Stimulated activated CD8-positive, alpha-beta memory T cell treated with anti-CD3 and anti-CD28 coated beads, Interleukin-2, amount 100 ng/mL, for 48 hours (primary cell): Measurements from ENCODE around the gene LRRC45.
A peak's percentile ranks its signal among the peaks of the same experiment; 100 is the strongest.

Experiments
- DNase-seq, 2 donors: peaks; one replicate each; pipeline ENCODE4 v3.0.0-alpha.2; 2020; ENCODE audit warnings: low read depth in 2 of 2

Gene LRRC45

DNA sequence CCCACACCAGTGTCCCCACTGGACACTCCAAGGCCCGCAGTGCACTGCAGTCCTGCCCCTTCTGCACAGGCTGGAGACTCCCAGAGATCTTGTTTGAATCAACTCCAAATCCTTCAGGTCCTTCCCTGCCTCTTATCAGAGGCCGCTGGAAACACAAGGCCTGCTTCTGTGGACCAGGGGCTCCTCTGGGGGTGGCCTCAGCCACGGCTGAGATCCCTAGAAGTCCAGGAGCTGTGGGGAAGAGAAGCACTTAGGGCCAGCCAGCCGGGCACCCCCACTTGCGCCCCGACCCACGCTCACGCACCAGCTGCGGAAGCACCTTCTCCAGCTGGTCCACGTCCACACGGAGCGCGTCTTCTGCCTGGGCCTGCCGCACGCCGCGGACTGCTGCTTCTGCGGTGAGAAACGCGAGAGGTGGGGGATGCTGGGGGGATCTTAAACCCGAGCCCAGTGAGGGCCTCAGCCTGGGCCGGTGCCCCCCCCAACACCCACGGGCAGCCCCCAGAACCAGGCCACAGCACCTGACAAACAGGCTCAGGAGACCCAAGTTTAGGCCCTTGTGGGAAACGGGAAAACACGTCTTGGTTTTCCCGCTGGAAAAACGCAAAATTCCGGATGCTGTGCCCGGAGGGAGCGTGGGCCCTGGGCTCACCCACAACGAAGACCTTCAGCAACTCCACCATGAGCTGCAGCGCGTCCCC is 4.0 kb upstream of the LRRC45 start:
- DNase-seq = no peak

DNA sequence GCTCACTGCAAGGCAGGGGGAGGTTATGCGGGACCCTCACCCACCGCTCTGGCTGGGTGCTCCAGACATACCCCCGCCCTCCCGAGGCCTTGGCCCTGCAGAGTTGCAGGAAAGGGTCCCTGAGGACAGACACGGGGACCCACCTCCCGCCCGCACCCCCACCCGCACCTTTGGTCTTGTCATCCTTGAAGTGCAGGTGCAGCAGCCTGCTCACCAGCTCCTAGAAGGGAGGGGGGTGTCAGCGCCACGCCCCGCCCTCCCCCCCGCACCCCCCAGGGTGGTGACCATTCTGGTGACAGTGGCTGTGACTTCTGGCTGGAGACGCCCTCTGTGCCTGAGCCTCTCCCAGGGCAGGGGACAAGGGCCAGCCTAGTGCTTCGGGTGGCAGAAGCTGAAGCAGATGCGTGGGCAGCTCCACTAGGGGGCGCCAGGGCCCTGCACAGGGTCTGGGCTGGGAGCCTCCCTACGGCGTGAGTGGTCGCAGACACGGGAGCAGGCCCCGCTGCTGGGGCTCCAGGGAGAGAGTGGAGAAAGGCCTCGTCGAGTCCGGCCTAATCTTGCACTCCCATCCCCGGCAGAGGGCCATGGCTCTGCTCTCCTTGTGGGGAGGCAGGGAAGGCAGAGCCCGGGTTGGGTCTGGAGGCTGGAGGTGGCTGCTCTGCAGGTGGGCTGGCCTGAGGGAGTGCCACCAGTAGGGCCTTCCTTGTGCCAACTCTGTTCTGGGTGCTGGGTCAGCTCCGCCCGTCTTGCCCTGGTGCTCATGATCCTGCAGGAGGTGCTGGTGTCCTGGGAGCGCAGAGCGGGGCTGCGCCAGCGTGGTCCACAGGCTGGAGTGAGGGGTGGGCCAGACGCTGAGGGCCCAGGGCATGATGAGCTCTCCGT is 3.2 kb upstream of the LRRC45 start:
- peak; percentile 66 to 72 for DNase-seq

DNA sequence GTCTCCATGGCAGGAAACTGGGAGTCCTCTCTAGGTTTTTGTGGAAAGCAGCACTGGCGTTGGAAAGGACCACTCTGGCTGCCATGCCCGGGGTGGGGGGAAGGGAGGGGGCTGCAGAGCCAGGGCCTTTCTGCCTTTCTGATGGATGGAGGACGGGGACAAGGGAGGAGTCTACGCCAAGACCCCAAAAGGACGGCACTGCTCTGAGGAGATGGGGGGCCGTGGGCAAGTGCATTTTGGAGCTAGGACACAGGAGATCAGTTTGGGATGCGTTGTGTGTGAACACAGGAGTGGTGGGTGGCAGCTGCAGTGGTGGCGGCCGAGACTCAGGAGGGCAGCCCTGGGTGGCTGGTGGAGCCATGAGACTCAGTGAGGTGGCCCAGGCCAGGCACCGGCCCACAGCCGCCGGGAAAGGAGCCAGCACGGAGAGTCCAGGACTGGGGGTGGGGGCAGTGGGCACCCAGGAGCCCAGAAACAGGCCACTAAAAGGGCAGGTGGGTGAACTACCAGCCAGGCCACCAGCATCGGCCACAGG is 2.5 kb upstream of the LRRC45 start:
- no peak for DNase-seq

DNA sequence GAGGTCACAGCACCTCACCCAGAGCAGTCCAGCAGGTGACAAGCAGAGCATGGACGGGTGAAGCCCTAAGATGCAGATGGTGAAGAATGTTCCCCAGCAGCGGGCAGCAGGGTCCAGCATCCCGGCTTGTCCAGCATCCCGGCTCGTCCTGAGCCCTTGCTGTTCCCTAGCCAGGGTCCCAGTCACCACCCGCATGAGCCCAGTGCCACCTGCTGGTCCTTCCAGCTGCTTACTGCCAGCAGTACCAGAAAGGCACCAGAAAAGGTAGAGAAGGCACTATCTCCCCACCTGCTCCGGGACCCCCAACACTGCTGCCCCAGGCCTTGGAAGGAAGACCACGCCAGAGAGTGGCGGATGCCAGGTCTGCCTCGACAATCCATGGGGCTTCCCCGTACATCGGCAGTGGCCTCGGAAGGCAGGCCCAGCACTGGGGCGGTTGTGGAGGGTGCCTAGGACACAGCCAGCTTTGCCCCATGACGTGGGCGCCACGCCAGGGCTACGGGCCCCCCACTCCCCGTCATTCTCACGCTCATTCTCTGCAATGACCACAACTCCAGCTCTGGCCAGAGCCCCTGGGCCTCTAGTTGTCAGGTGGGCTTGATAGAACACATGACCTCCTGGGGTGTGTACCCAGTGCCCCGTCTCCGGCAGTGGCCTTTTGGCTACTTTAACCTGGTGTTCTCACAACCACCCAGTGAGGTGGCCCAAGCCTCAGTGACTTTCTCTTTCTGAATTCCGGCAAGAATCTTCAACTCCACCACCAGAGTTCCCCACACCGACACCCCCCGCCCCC is 1.8 kb upstream of the LRRC45 start:
- DNase-seq = no peak

DNA sequence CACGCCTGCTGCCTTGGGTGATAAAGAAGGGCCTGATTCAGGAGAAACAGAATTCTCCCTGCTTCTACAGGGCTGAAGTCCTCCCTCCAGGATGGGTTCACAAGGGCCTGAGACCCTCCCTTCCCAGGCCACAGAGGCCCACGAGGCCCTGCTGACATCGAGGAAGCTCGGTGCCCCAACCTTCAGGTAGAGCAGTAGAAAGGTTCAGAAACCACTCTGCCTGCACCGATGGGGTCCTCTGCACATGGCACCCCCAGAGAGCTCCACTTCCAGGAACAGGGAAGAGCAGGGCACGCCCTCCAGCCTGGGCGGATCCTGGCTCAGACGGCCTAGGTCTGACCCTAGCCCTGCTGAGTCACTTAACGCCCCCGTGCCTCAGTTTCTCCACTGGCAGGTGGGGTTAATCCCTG is 1.2 kb upstream of the LRRC45 start:
- DNase-seq = no peak

DNA sequence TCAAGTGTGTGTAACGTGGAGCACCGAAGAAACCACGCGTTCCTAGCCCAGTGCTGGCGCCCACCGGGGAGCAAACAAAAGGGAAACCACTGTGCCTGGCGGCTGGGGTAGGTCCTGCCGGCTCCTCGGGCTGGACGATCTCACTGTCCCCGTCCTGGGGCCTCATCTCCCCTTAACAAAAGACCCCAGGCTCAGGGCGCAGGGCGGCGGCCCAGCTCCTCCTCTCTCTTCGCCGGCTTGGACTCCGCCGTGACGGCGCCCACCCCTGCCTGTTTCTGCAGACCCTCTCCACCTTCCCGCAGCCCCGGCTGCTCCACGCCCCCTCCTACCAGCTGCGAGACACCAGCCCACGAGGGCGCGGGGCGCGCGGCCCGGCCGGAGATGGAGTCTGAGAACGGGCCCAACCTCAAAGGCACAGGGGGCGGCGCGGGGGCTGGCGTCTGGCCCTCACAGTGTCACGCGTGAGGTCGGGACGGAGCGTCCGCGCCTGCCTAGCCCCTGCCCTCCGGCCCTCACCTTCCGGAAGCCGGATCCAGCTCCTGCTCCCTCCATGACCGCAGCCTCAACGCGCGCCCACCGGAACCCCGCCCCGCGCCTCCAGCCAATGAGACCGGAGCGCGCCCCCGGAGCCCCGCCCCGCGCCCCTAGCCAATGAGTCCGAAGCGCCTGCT is 660 bp upstream of the LRRC45 start, which contains the start of gene CENPX:
TSS of gene CENPX (minus strand) at position 569 of the 671 bp plus-strand sequence. CDS start at position 552, 17 bp downstream.
- no peak for DNase-seq

DNA sequence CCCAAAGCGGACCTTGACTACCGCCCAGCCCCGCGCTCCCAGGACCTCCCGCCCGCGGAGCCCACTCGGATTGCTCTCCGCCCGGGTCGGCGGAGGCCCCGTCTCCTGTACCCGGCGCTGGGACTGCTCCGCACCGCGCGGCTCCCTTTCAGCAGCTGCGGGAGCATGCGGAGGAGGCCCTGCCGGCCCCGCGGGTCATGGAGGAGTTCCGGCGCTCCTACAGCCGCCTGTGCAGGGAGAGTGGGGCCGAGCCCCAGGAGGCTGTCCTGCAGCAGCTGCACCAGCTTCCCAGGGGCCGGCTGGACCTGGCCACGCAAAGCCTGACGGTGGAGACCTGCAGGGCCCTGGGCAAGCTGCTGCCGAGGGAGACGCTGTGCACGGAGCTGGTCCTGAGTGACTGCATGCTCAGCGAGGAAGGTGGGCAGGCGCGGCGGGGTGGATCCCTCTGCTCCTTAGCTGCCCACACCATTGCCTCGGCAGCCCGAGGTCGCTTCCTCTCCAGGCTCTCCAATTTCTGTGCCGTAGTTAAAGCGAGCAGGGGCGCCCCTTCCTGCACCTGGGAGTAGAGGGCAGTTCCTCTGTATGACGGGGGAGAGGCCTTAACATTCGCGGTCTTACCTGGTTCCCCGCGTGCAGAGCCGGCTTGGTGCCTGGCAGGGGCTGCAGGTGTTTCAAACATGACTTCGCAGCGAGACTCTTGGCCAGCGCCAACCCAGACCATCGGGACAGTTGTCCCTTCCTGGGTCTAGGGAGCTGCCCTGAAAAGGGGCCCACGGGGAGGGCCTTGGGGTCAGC is 539 bp downstream of the LRRC45 start:
- no peak for DNase-seq

DNA sequence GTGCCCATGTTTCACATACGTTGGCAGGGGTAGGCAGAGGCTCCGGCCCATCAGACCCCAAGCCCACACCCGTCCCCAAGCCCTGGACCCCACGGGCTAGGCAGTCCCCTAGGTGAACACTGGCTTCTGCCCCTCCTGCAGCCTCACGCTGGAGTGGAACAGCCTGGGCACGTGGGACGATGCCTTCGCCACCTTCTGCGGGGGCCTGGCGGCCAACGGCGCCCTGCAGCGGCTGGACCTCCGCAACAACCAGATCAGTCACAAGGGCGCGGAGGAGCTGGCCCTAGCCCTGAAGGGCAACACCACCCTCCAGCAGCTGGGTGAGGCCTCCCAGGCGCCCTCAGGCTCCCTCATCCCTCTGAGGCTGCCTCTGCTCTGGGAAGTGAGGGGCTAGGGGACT is 1.8 kb downstream of the LRRC45 start:
- DNase-seq = no peak

DNA sequence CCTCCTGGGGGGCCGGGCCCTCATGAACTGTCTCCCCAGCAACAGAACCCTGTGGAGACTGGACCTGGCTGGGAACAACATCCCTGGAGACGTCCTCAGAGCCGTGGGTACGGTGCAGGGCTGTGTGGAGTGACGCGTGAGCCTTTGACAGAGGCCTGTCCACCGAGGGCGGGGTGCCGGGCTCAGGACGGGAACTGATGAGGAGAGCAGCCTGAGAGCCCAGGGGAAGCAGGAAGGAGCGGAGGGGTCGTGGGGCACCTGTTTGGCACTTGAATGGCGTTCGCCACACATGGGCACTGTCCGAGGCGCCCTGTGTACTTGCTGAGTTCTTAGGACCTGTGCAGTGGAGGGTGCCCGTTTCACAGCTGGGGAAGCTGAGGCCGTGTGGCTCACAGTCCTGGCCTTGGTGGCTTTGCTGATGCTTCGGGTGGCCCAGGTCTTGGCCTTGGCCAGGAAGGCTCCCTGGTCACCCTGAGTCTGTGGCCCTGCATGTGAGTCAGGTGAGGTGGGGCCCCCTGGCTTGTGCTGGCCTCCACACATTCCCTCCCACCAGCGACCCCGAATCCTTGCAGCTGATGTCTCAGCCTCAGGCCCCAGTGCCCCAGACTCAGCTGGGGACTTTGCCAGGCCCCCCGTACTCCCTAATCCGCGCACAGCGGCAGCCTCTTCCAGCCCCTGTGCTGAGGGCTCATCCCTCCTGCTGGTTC is 2.4 kb downstream of the LRRC45 start:
- no peak for DNase-seq

DNA sequence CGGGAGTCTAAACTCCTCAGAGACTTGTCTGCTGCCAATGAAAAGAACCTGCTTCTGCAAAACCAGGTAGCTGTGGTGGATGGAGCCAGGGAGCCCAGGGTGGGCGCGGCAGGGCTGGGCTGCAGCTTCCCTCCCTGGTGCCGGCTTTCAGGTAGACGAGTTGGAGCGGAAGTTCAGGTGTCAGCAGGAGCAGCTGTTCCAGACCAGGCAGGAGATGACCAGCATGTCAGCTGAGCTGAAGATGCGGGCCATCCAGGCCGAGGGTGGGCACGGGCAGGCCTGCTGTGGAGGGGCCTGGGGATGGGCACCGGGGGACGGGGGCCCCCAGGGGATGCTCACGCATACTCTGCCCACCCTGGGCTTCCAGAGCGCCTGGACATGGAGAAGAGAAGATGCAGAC is 5.1 kb downstream of the LRRC45 start:
- DNase-seq = no peak

DNA sequence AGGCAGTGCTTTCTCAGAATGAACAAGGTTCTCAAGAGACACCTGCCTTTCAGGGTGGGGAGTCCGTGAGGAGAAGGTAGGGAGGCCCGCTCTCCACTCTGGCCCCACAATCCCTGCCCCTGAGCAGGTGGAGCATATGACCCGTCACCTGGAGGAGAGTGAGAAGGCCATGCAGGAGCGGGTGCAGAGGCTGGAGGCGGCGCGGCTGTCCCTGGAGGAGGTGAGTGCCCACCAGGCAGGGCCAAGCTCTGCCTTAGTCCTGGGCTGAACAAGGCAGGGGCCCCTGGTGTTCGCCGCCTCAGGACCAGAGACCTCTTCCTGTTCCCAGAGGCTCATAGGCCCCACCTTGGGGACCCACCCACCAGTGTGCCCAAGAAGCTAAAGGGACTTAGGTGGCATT is 5.9 kb downstream of the LRRC45 start:
- DNase-seq = no peak

DNA sequence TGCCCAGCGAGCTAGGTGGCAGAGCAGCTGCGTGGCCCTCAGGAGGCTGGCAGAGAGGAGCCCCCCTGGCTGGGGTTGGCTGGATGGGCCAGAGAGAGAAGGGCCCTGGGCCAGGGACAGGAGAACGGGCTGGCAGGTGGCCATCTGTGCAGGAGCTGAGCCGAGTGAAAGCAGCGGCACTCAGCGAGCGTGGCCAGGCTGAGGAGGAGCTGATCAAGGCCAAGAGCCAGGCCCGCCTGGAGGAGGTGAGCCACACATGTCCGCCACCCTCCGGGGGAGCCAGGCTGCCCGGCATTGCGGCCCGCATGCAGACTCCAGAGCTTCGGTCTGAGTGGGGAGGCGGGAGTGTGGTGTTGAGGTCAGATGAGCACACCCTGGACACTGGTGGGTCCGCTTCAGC is 6.3 kb downstream of the LRRC45 start:
- DNase-seq = no peak

DNA sequence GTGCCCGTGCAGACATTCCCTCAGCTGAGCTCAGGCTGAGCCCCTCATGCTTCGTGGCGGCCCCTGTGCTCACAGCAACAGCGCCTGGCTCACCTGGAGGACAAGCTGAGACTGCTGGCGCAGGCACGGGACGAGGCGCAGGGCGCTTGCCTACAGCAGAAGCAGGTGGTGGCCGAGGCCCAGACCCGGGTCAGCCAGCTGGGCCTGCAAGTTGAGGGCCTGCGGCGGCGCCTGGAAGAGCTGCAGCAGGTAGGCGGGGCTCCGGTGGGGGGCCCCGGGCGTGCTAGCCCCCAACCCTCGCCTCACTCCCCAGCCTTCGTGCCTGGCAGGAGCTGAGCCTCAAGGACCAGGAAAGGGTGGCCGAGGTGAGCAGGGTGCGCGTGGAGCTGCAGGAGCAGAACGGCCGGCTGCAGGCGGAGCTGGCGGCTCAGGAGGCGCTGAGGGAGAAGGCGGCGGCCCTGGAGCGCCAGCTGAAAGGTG is 6.9 kb downstream of the LRRC45 start:
- DNase-seq = no peak

DNA sequence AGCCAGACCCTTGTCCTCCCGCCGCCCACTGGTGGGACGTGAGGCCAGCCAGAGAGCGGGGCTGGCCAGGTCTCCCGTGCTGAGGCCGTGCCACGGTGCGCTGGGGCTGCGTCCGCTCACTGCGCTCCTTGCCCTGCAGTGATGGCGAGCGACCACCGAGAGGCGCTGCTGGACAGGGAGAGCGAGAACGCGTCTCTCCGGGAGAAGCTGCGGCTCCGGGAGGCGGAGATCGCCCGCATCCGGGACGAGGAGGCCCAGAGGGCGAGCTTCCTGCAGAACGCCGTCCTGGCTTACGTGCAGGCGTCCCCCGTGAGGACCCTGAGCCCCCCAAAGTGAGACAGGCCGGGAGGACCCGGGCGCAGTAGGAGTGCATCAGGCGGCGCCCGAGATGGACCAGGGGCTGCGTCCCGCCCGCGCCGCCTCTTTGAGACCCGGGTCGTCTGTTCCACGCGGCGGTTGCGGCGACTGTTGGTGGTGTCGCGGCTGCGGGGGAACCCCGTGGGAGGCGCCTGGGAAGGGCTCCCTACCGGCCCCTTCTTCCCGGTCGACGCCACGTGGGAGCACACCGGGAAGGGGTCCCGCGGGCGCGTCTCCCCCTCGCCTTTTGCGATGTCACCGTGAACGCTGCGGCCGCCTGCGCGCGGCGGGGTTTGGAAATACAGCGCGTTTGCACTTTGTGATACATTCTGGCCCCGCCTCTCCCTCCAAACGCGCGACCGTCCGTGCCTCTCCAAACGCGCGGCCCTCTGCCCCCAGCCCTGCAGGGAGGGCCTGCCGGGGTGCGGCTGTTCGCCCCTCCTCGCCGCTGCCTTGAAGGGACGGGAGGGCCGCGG is 7.6 kb downstream of the LRRC45 start:
- peak; percentile 75 to 76 for DNase-seq

DNA sequence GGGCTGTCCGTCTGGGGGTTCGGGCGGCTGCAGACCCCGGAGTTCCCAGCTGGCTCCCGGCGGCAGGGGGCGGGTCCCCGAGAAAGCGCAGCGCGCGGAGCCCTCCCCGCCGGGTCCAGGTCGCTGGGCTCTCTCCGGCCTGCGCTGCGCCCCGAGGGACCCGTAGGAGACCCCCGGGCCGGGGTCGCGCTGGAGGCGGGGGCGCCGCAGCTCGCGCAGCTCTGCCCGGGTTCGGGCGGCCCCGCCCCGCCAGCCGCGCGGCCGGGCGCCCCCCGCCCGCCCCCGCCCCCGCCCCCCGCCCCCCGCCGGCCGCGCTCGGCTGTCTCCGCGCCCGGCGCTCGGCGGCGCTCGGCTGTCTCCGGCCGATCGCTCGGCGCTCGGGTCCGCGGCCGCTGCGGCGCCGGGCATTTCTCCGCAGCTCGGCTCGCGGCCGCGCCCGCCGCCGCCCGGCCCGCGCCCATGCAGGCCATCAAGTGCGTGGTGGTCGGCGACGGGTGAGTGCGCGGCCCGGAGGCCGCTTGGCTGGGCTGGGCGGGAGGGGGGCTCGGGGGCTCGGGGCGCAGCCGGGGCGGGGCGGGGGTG is 8.3 kb downstream of the LRRC45 start, which contains the start of gene RAC3:
TSS of gene RAC3 (plus strand) at position 376 of the 582 bp plus-strand sequence. CDS start at position 460, 84 bp downstream.
- no peak for DNase-seq

DNA sequence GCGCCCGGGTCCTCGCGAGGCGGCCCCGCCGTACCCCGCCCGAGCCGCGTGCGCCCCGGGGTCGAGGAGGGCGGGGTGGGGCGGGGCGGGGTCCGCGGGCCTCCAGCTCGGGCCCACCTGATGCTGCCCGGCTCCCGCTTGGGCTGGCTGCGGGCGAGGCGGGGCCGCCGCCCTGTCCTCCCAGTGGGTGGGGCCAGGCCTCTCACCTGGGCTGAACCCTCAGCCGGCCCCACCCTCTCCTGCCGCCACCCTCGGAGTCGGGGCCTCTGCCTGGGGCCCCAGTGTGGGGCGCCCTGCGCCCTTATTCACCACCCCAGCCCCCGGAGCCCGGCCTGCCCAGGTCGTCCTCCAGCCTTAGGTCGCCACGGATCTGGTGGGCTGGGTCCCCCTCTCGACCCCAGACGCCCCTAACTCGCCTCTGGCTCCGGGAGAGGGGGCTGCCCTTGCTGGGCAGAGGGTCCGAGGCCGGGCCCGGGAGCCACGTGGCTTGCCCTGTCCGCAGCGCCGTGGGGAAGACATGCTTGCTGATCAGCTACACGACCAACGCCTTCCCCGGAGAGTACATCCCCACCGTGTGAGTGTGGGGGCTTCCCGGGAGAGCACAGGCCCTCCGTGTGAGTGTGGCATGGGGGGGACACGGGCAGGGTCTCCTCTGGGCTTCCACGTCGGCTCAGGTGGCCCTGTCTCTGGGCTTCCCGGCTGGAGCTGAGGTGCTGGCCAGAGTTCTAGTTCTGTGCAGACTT is 9.0 kb downstream of the LRRC45 start:
- no peak for DNase-seq

DNA sequence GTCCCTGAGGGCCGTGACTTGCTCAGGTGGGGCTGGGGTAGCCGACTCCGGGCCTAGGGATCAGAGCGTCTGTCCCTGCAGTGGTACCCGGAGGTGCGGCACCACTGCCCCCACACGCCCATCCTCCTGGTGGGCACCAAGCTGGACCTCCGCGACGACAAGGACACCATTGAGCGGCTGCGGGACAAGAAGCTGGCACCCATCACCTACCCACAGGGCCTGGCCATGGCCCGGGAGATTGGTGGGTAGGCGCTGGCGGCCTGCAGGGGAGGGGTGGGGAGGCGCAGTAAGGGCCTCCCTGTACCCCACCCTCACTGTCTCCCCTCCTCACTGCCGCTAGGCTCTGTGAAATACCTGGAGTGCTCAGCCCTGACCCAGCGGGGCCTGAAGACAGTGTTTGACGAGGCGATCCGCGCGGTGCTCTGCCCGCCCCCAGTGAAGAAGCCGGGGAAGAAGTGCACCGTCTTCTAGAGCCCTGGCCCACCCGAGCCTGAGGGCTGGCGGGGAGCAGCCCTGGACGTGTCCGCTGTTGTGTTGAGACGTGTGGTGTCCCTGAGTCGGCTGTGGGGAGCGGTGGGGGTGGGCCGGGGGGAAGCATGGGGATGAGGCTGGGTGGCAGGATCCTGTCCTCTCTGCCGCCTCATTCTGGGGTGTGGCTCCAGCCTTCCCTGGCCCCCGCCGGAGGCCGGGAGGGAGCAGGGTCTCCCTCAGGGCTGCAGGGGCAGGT is 10.4 kb downstream of the LRRC45 start:
- DNase-seq = no peak
